MM.1S (cell line): Measurements from ENCODE around the gene PPP2R3B.

Experiments used
- DNase-seq: peaks from one replicate; pipeline ENCODE4 v3.0.0-alpha.2; 2015
- H2AFZ ChIP-seq: fragments of 300-600 bp; sonication (generic); 2 replicates; pipeline ENCODE4 v1.6.0; 2016; ENCODE audit warnings: antibody characterized with exemption, low read length
- H3F3A ChIP-seq: fragments of 300-600 bp; sonication (generic); 2 replicates; pipeline ENCODE4 v1.6.1; 2016; ENCODE audit warnings: mild to moderate bottlenecking, antibody characterized with exemption, low read length, moderate library complexity, mixed read lengths; ENCODE audit not compliant: insufficient read depth
- H3K27ac ChIP-seq: fragments of 300-600 bp; sonication (generic); 2 replicates; pipeline ENCODE4 v1.5.1; 2016; ENCODE audit warnings: mild to moderate bottlenecking, low read length
- H3K27me3 ChIP-seq: fragments of 300-600 bp; sonication (generic); replicated peaks from 2 replicates; pipeline ENCODE4 v1.6.0; 2016; ENCODE audit warnings: low read length; ENCODE audit not compliant: insufficient read depth
- H3K36me3 ChIP-seq: fragments of 300-600 bp; sonication (generic); replicated peaks from 2 replicates; pipeline ENCODE4 v1.6.1; 2016; ENCODE audit warnings: mild to moderate bottlenecking, low read length, mixed read lengths; ENCODE audit not compliant: insufficient read depth
- H3K4me1 ChIP-seq: fragments of 300-600 bp; sonication (generic); 2 replicates; pipeline ENCODE4 v1.6.1; 2016; ENCODE audit warnings: low read length, mixed read lengths
- H3K4me2 ChIP-seq: fragments of 300-600 bp; sonication (generic); 2 replicates; pipeline ENCODE4 v1.6.0; 2016; ENCODE audit warnings: low read depth, low read length
- H3K4me3 ChIP-seq: fragments of 300-600 bp; sonication (generic); 2 replicates; pipeline ENCODE4 v1.5.1; 2016; ENCODE audit warnings: low read length, mixed read lengths
- H3K79me2 ChIP-seq: fragments of 300-600 bp; sonication (generic); 2 replicates; pipeline ENCODE4 v1.6.1; 2016; ENCODE audit warnings: mixed run types, low read length, mixed read lengths
- H3K9ac ChIP-seq: fragments of 300-600 bp; sonication (generic); 2 replicates; pipeline ENCODE4 v1.6.1; 2016; ENCODE audit warnings: low read length, mixed read lengths
- H3K9me2 ChIP-seq: fragments of 300-600 bp; sonication (generic); replicated peaks from 2 replicates; pipeline ENCODE4 v1.6.1; 2016; ENCODE audit warnings: mild to moderate bottlenecking, low read length, mixed read lengths; ENCODE audit not compliant: insufficient read depth
- H3K9me3 ChIP-seq: fragments of 300-600 bp; sonication (generic); replicated peaks from 2 replicates; pipeline ENCODE4 v1.6.1; 2016; ENCODE audit warnings: mild to moderate bottlenecking, low read length, mixed read lengths; ENCODE audit not compliant: insufficient read depth
- H4K20me1 ChIP-seq: fragments of 300-600 bp; sonication (generic); 2 replicates; pipeline ENCODE4 v1.6.1; 2016; ENCODE audit warnings: mild to moderate bottlenecking, low read length, moderate library complexity, mixed read lengths; ENCODE audit not compliant: insufficient read depth
- CTCF ChIP-seq: fragments of 300-600 bp; sonication (generic); IDR thresholded peaks from 2 replicates; pipeline ENCODE4 v1.5.1; 2016; ENCODE audit warnings: antibody characterized with exemption, low read length, mixed read lengths
- EZH2 ChIP-seq: fragments of 300-600 bp; sonication (generic); optimal IDR thresholded peaks from 2 replicates; pipeline ENCODE3; 2017; ENCODE audit warnings: low read depth, mild to moderate bottlenecking, antibody characterized with exemption, low read length, mixed read lengths
- EZH2phosphoT487 ChIP-seq: fragments of 300-600 bp; sonication (generic); IDR thresholded peaks from 2 replicates; pipeline ENCODE4 v1.6.1; 2018; ENCODE audit warnings: antibody characterized with exemption, low read length

PPP2R3B gene

GRCh38 chrX:405149-405548, 18.4 kb upstream of the PPP2R3B start:
- DNase-seq = no peak
- TF ChIP-seq EZH2phosphoT487 (no peak), CTCF (no peak), EZH2 (no peak)
- Histone ChIP-seq H3K9ac (no peak overlapping the region), H3K9me3 (no peaks in the 10 kb centered on the region), H3K4me2 (no peak overlapping the region), H4K20me1 (no peaks in the 10 kb centered on the region), H3K36me3 (no peaks in the 10 kb centered on the region), H3K27ac (no peak overlapping the region), H3K4me1 (no peaks in the 10 kb centered on the region), H3F3A (no peaks in the 10 kb centered on the region), H3K9me2 (no peaks in the 10 kb centered on the region), H3K4me3 (no peak overlapping the region), H3K79me2 (no peaks in the 10 kb centered on the region), H3K27me3 (no peaks in the 10 kb centered on the region), H2AFZ (no peak overlapping the region)

GRCh38 chrX:404656-405055, 17.9 kb upstream of the PPP2R3B start:
- H3K36me3 ChIP-seq = no peaks in the 10 kb centered on the region
- H3K79me2 ChIP-seq = no peaks in the 10 kb centered on the region
- no peaks in the 10 kb centered on the region for H3K9me3 ChIP-seq
- no peaks in the 10 kb centered on the region for H3K9me2 ChIP-seq
- no peaks in the 10 kb centered on the region for H3F3A ChIP-seq
- no peak overlapping the region for H3K27ac ChIP-seq
- no peak overlapping the region for H3K4me3 ChIP-seq
- no peak for DNase-seq
- H3K9ac ChIP-seq = no peak overlapping the region
- H3K27me3 ChIP-seq = no peaks in the 10 kb centered on the region
- TF ChIP-seq CTCF = no peak
- no peak for TF ChIP-seq EZH2
- no peak for TF ChIP-seq EZH2phosphoT487
- H3K4me1 ChIP-seq = no peaks in the 10 kb centered on the region
- no peak overlapping the region for H2AFZ ChIP-seq
- H4K20me1 ChIP-seq = no peaks in the 10 kb centered on the region
- H3K4me2 ChIP-seq = no peak overlapping the region

GRCh38 chrX:402857-403256, 16.1 kb upstream of the PPP2R3B start:
- no peak overlapping the region for H3K4me3 ChIP-seq

More at GRCh38 chrX:402857-403256, 16.1 kb upstream of the PPP2R3B start:
- no peaks in the 10 kb centered on the region for H3K9me3 ChIP-seq
- TF ChIP-seq CTCF (no peak), EZH2phosphoT487 (no peak), EZH2 (no peak)
- H3K9ac ChIP-seq = no peak overlapping the region
- no peak for DNase-seq
- no peaks in the 10 kb centered on the region for H3K9me2 ChIP-seq
- no peaks in the 10 kb centered on the region for H3K36me3 ChIP-seq
- no peaks in the 10 kb centered on the region for H3K4me1 ChIP-seq
- no peak overlapping the region for H3K27ac ChIP-seq
- H3K4me2 ChIP-seq = no peak overlapping the region
- no peaks in the 10 kb centered on the region for H3K27me3 ChIP-seq
- H2AFZ ChIP-seq = no peak overlapping the region
- no peaks in the 10 kb centered on the region for H3F3A ChIP-seq
- no peaks in the 10 kb centered on the region for H4K20me1 ChIP-seq
- H3K79me2 ChIP-seq = no peaks in the 10 kb centered on the region
